ENCODE results near the gene HAS3. TPM values are rescaled to one million over a fixed set of nuclear protein-coding genes. Genes with fewer than 3 reads are reported as not detected.
A peak's percentile ranks its signal among the peaks of the same experiment; 100 is the strongest.
"Not testable (repeated sequence)": the region's sequence is repeated elsewhere in the genome, so short reads cannot be mapped to it uniquely, and the experiment has no call there.

The HAS3 gene
- polyA plus RNA-seq, 1 donor: 1.2 TPM

GRCh38 chr16:69143116-69143515 is 37.7 kb downstream of the HAS3 start:
- Histone ChIP-seq H3K36me3 (ENCODE audit: control insufficient read depth, insufficient read depth, low read length) (peaks cover 48% of the 10 kb centered on the region), H3K9me3 (ENCODE audit: control insufficient read depth, low read depth, low read length) (no peaks in the 10 kb centered on the region), H3K27me3 (ENCODE audit: control insufficient read depth, insufficient read depth, low read length) (no peaks in the 10 kb centered on the region), H3K27ac (ENCODE audit: low read length) (no peak overlapping the region), H3K4me1 (ENCODE audit: control insufficient read depth, insufficient read depth, low read length) (no peaks in the 10 kb centered on the region), H3K4me3 (ENCODE audit: low read length) (no peak overlapping the region)
- DNase-seq: no peak
- WGBS (ENCODE audit: insufficient coverage, low lambda C conversion rate): 100% methylated on average over 1 of the region's 11 CpGs

DNA sequence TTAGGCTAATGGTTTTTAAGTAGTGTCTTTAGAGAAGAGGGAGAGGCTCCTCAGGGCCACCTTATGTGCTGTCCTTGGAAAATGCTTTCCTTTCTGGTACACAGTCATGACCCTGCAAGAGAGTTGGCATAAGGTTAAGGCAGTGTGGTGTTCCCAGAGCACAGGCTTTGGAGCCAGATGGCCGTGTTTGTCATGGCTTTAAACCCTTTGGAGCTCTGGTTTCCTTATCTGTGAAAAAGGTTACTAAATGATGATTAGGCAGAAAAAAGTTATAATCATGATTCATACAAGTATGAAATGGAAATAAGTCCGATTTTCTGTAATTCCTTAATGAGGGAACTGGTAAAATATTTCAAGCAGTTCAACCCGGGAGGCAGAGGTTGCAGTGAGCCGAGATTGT is 40.2 kb downstream of the HAS3 start:
- H3K9me3 ChIP-seq (ENCODE audit: control insufficient read depth, low read depth, low read length): no peaks in the 10 kb centered on the region
- H3K4me1 ChIP-seq (ENCODE audit: control insufficient read depth, insufficient read depth, low read length): no peaks in the 10 kb centered on the region
- H3K4me3 ChIP-seq (ENCODE audit: low read length): no peak overlapping the region
- 75% methylated on average over 3 of the region's 4 CpGs for WGBS (ENCODE audit: insufficient coverage, low lambda C conversion rate)
- H3K27ac ChIP-seq (ENCODE audit: low read length): no peak overlapping the region
- no peak for DNase-seq
- H3K36me3 ChIP-seq (ENCODE audit: control insufficient read depth, insufficient read depth, low read length): peaks cover 46% of the 10 kb centered on the region
- H3K27me3 ChIP-seq (ENCODE audit: control insufficient read depth, insufficient read depth, low read length): no peaks in the 10 kb centered on the region

DNA sequence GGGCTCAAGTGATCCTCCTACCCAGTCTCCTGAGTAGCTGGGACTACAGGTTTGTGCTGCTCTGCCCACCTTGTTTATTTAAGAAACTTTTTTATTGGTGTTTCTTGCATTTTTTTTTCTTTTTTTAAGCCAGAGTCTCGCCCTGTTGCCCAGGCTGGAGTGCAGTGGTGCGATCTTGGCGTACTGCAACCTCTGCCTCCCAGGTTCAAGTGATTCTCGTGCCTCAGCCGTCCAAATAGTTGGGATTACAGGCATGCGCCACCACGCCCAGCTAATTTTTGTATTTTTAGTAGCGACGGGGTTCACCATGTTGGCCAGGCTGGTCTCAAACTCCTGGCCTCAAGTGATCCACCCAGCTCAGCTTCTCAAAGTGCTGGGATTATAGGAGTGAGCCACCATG is 44.2 kb downstream of the HAS3 start:
- H3K36me3 ChIP-seq (ENCODE audit: control insufficient read depth, insufficient read depth, low read length): peaks cover 53% of the 10 kb centered on the region
- not testable (repeated sequence) for H3K4me1 ChIP-seq (ENCODE audit: control insufficient read depth, insufficient read depth, low read length); DNase-seq; H3K27ac ChIP-seq (ENCODE audit: low read length); H3K4me3 ChIP-seq (ENCODE audit: low read length); H3K9me3 ChIP-seq (ENCODE audit: control insufficient read depth, low read depth, low read length); H3K27me3 ChIP-seq (ENCODE audit: control insufficient read depth, insufficient read depth, low read length)
- WGBS (ENCODE audit: insufficient coverage, low lambda C conversion rate): no CpG with 5 or more reads among the region's 9 CpGs

- peaks cover 55% of the 10 kb centered on the region for H3K36me3 ChIP-seq (ENCODE audit: control insufficient read depth, insufficient read depth, low read length)
These were observed 44.9 kb downstream of the HAS3 start for GRCh38 chr16:69150146-69150865.

GRCh38 chr16:69157196-69157595 is 51.7 kb downstream of the HAS3 start:
- Histone ChIP-seq H3K9me3 (ENCODE audit: control insufficient read depth, low read depth, low read length) (no peaks in the 10 kb centered on the region), H3K36me3 (ENCODE audit: control insufficient read depth, insufficient read depth, low read length) (peaks cover 74% of the 10 kb centered on the region), H3K27ac (ENCODE audit: low read length) (no peak overlapping the region), H3K27me3 (ENCODE audit: control insufficient read depth, insufficient read depth, low read length) (no peaks in the 10 kb centered on the region), H3K4me1 (ENCODE audit: control insufficient read depth, insufficient read depth, low read length) (no peaks in the 10 kb centered on the region), H3K4me3 (ENCODE audit: low read length) (no peak overlapping the region)
- DNase-seq: no peak
- no CpG with 5 or more reads among the region's 3 CpGs for WGBS (ENCODE audit: insufficient coverage, low lambda C conversion rate)

More at GRCh38 chr16:69150146-69150865, 44.9 kb downstream of the HAS3 start:
- DNase-seq: peak; percentile 46 to 60
- WGBS (ENCODE audit: insufficient coverage, low lambda C conversion rate): 0% methylated on average over 1 of the region's 16 CpGs
- H3K4me3 ChIP-seq (ENCODE audit: low read length): no peak overlapping the region
- H3K27ac ChIP-seq (ENCODE audit: low read length): no peak overlapping the region
- no peaks in the 10 kb centered on the region for H3K9me3 ChIP-seq (ENCODE audit: control insufficient read depth, low read depth, low read length)
- no peaks in the 10 kb centered on the region for H3K4me1 ChIP-seq (ENCODE audit: control insufficient read depth, insufficient read depth, low read length)
- H3K27me3 ChIP-seq (ENCODE audit: control insufficient read depth, insufficient read depth, low read length): no peaks in the 10 kb centered on the region

DNA sequence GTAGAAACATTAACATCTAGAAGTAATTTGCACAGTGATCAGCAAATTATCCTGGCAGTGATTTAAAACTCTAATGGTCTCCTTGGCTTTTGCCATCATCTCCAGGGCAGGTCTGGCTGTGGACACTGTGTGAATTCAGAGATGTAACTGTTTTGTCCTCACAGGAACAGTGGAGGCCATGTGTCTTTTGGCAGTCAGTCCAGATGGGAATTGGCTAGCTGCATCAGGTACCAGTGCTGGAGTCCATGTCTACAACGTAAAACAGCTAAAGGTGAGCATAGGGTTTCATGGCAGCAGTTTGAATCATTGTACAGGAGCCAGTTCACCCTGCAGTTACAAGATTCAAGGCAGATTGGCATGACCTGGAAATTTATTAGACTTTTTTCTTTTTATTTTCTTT is 54.7 kb downstream of the HAS3 start:
- H3K9me3 ChIP-seq (ENCODE audit: control insufficient read depth, low read depth, low read length): no peaks in the 10 kb centered on the region
- H3K4me1 ChIP-seq (ENCODE audit: control insufficient read depth, insufficient read depth, low read length): no peaks in the 10 kb centered on the region
- no peaks in the 10 kb centered on the region for H3K27me3 ChIP-seq (ENCODE audit: control insufficient read depth, insufficient read depth, low read length)
- WGBS (ENCODE audit: insufficient coverage, low lambda C conversion rate): no CpG with 5 or more reads among the region's 1 CpG
- DNase-seq: no peak
- no peak overlapping the region for H3K27ac ChIP-seq (ENCODE audit: low read length)
- H3K4me3 ChIP-seq (ENCODE audit: low read length): no peak overlapping the region
- H3K36me3 ChIP-seq (ENCODE audit: control insufficient read depth, insufficient read depth, low read length): peaks cover 66% of the 10 kb centered on the region

GRCh38 chr16:69165584-69165983 is 60.1 kb downstream of the HAS3 start:
- no CpG with 5 or more reads among the region's 6 CpGs for WGBS (ENCODE audit: insufficient coverage, low lambda C conversion rate)
- Histone ChIP-seq H3K36me3 (ENCODE audit: control insufficient read depth, insufficient read depth, low read length) (peaks cover 70% of the 10 kb centered on the region), H3K4me3 (ENCODE audit: low read length) (no peak overlapping the region), H3K27ac (ENCODE audit: low read length) (no peak overlapping the region), H3K9me3 (ENCODE audit: control insufficient read depth, low read depth, low read length) (no peaks in the 10 kb centered on the region), H3K4me1 (ENCODE audit: control insufficient read depth, insufficient read depth, low read length) (no peaks in the 10 kb centered on the region), H3K27me3 (ENCODE audit: control insufficient read depth, insufficient read depth, low read length) (no peaks in the 10 kb centered on the region)
- no peak for DNase-seq

GRCh38 chr16:69166221-69166833 is 60.9 kb downstream of the HAS3 start:
- H3K27me3 ChIP-seq (ENCODE audit: control insufficient read depth, insufficient read depth, low read length): no peaks in the 10 kb centered on the region
- H3K27ac ChIP-seq (ENCODE audit: low read length): no peak overlapping the region
- no peak overlapping the region for H3K4me3 ChIP-seq (ENCODE audit: low read length)
- WGBS (ENCODE audit: insufficient coverage, low lambda C conversion rate): no CpG with 5 or more reads among the region's 8 CpGs
- H3K9me3 ChIP-seq (ENCODE audit: control insufficient read depth, low read depth, low read length): no peaks in the 10 kb centered on the region
- H3K4me1 ChIP-seq (ENCODE audit: control insufficient read depth, insufficient read depth, low read length): no peaks in the 10 kb centered on the region
- peaks cover 63% of the 10 kb centered on the region for H3K36me3 ChIP-seq (ENCODE audit: control insufficient read depth, insufficient read depth, low read length)
- no peak for DNase-seq

- Histone ChIP-seq H3K9me3 (ENCODE audit: control insufficient read depth, low read depth, low read length) (no peaks in the 10 kb centered on the region), H3K27ac (ENCODE audit: low read length) (no peak overlapping the region), H3K4me3 (ENCODE audit: low read length) (no peak overlapping the region), H3K4me1 (ENCODE audit: control insufficient read depth, insufficient read depth, low read length) (no peaks in the 10 kb centered on the region), H3K27me3 (ENCODE audit: control insufficient read depth, insufficient read depth, low read length) (no peaks in the 10 kb centered on the region), H3K36me3 (ENCODE audit: control insufficient read depth, insufficient read depth, low read length) (peaks cover 59% of the 10 kb centered on the region)
- DNase-seq: no peak
- 100% methylated on average over 3 of the region's 7 CpGs for WGBS (ENCODE audit: insufficient coverage, low lambda C conversion rate)
These were observed 61.8 kb downstream of the HAS3 start for GRCh38 chr16:69166946-69167930.

All from large intestine (tissue), 3 donors.